ENCODE data around the gene PDE4D.

The PDE4D gene

GRCh38 chr5:59693492-59694309 lies 199.8 kb downstream of the PDE4D start:
- DNase-seq, result no peak

- DNase-seq, result no peak
Observed at GRCh38 chr5:59685793-59686192, 207.7 kb downstream of the PDE4D start.

GRCh38 chr5:59685191-59685530 lies 208.4 kb downstream of the PDE4D start:
- DNase-seq, result no peak

GRCh38 chr5:59684388-59685190 lies 208.9 kb downstream of the PDE4D start:
- no peak for DNase-seq

GRCh38 chr5:59683311-59683710 lies 210.2 kb downstream of the PDE4D start:
- DNase-seq, result no peak

- DNase-seq, result no peak
Observed at GRCh38 chr5:59682542-59682941, 211.0 kb downstream of the PDE4D start.

GRCh38 chr5:59678943-59679342 lies 214.6 kb downstream of the PDE4D start:
- DNase-seq, result no peak

- DNase-seq, result no peak
Observed at GRCh38 chr5:59674763-59675162, 218.8 kb downstream of the PDE4D start.

GRCh38 chr5:59673438-59674058 lies 220.0 kb downstream of the PDE4D start:
- DNase-seq, result peak; percentile 75

- DNase-seq, result peak; percentile 14
Observed at GRCh38 chr5:59666440-59667068, 227.0 kb downstream of the PDE4D start.

GRCh38 chr5:59665832-59666203 lies 227.7 kb downstream of the PDE4D start:
- DNase-seq, result peak; percentile 14

- DNase-seq, result no peak
Observed at GRCh38 chr5:59665086-59665831, 228.3 kb downstream of the PDE4D start.

- DNase-seq, result peak; percentile 81
Observed at GRCh38 chr5:59661954-59662615, 231.4 kb downstream of the PDE4D start.

GRCh38 chr5:59661311-59661710 lies 232.2 kb downstream of the PDE4D start:
- DNase-seq, result no peak

GRCh38 chr5:59660737-59661136 lies 232.8 kb downstream of the PDE4D start:
- DNase-seq, result peak; percentile 58

GRCh38 chr5:59656351-59657254 lies 236.9 kb downstream of the PDE4D start:
- DNase-seq, result no peak

GRCh38 chr5:59655693-59656309 lies 237.7 kb downstream of the PDE4D start:
- DNase-seq, result no peak

GRCh38 chr5:59654691-59655090 lies 238.8 kb downstream of the PDE4D start:
- DNase-seq, result no peak

- DNase-seq, result no peak
Observed at GRCh38 chr5:59652449-59652848, 241.1 kb downstream of the PDE4D start.

Data from RPMI8226 (cell line).